GM13976 (cell line): ENCODE measurements around the gene COL13A1.
A peak's percentile ranks its signal among the peaks of the same experiment; 100 is the strongest.

Experiments used
- DNase-seq: peaks from one replicate; pipeline ENCODE4 v3.0.0; 2012; ENCODE audit warnings: low spot score
- in situ Hi-C: fragments of 300-500 bp; cut with MboI; formaldehyde crosslinking; loops from one replicate; pipeline ENCODE4 v1.12.0; 2022; ENCODE audit warnings: low sequenced_read_pairs, mixed read lengths, inconsistent platforms; ENCODE audit not compliant: unreplicated experiment
- TF ChIP-seq, protein P1 (sequence below): IDR thresholded peaks from 2 replicates; pipeline ENCODE4 v1.5.1; 2012; ENCODE audit warnings: borderline replicate concordance, mild to moderate bottlenecking; ENCODE audit not compliant: insufficient read depth; ENCODE audit errors: extremely low read depth, missing control alignments, control extremely low read depth

COL13A1 gene

GRCh38 chr10:69963835-69964710 lies 162.4 kb downstream of the COL13A1 start:
- TF ChIP-seq, protein P1, sequence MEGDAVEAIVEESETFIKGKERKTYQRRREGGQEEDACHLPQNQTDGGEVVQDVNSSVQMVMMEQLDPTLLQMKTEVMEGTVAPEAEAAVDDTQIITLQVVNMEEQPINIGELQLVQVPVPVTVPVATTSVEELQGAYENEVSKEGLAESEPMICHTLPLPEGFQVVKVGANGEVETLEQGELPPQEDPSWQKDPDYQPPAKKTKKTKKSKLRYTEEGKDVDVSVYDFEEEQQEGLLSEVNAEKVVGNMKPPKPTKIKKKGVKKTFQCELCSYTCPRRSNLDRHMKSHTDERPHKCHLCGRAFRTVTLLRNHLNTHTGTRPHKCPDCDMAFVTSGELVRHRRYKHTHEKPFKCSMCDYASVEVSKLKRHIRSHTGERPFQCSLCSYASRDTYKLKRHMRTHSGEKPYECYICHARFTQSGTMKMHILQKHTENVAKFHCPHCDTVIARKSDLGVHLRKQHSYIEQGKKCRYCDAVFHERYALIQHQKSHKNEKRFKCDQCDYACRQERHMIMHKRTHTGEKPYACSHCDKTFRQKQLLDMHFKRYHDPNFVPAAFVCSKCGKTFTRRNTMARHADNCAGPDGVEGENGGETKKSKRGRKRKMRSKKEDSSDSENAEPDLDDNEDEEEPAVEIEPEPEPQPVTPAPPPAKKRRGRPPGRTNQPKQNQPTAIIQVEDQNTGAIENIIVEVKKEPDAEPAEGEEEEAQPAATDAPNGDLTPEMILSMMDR: no peak
- in situ Hi-C loops: no loop called here
- peak; percentile 7 for DNase-seq

GRCh38 chr10:69965086-69965485 lies 163.4 kb downstream of the COL13A1 start:
- in situ Hi-C loops: no loop called here
- TF ChIP-seq, protein P1: no peak
- DNase-seq: no peak

GRCh38 chr10:69965919-69966662 lies 164.4 kb downstream of the COL13A1 start:
- in situ Hi-C loops: no loop called here
- no peak for DNase-seq
- TF ChIP-seq, protein P1: no peak

- no peak for DNase-seq
- in situ Hi-C loops: no loop called here
- TF ChIP-seq, protein P1: no peak
These were observed 167.1 kb downstream of the COL13A1 start for GRCh38 chr10:69968830-69969229.

GRCh38 chr10:69969977-69970376 lies 168.3 kb downstream of the COL13A1 start:
- TF ChIP-seq, protein P1: no peak
- in situ Hi-C loops: no loop called here
- DNase-seq: no peak

GRCh38 chr10:69972981-69973397 lies 171.3 kb downstream of the COL13A1 start:
- in situ Hi-C loops: no loop called here
- no peak for DNase-seq
- TF ChIP-seq, protein P1: no peak
